DOHH2 (cell line): ENCODE measurements around the gene AGTRAP.

ENCODE experiments used
- CTCF ChIP-seq: fragments of 200-600 bp; sonication (generic); IDR thresholded peaks from one replicate; pipeline ENCODE4 v1.5.1; 2014; ENCODE audit warnings: antibody characterized with exemption, mild to moderate bottlenecking, low read depth, low read length; ENCODE audit not compliant: poor library complexity, severe bottlenecking
- EZH2phosphoT487 ChIP-seq: fragments of 200-600 bp; sonication (generic); IDR thresholded peaks from 2 replicates; pipeline ENCODE4 v1.6.1; 2017; ENCODE audit warnings: borderline replicate concordance, mild to moderate bottlenecking, antibody characterized with exemption, low read length, moderate library complexity, mixed read lengths

DNA sequence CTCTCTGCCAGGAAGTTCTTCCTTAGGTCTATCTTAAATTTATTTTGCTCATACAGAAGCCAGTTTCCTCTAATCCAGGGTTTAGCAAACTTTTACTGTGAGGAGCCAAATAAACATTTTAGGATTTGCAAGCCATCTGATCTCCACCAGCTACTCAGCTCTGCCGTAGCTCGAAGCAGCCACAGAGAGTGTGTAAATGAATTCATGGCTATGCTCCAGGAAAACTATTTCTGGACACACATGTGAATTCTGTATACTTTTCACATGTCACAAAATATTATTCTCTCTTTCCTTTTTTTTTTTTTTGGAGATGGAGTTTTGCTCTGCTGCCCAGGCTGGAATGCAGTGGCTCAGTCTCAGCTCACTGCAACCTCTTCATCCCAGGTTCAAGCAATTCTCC is 13.4 kb upstream of the AGTRAP start:
- no peak for TF ChIP-seq CTCF
- no peak for TF ChIP-seq EZH2phosphoT487
